ENCODE results near the gene RADIL.

DNA sequence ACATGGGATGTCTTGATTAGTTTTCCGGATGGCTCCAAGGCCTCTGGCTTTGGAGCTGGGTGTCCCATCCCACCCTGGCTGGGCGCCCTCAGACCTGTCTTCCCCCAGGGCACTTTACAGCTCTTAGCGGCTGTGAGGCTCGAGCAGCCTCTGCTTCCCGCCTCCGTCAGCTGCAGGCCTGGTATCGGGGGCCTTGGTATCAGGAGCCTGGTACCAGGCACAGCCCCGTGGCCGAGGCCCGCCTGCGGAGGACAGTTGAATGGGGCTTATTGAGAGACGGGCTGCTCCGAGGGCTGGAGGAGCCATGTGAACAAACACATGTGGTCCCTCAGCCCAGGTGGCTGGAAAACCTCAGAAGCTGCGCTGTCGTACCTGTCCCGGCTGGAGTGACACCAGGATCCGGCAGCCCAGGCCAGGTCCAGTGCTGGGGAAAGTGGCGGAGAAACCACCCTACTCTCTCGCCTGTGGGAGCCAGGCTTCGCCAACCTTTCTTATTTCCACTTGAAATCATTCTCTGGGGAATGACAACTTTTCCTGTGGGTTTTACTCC, 132.0 kb downstream of the RADIL start:
- no peak for TF ChIP-seq CTBP1 (IDR thresholded peaks at IDR 0.05; ENCODE audit: borderline replicate concordance)
- no peak for TF ChIP-seq TARDBP (IDR thresholded peaks at IDR 0.05)
- TF ChIP-seq ELF4 (IDR thresholded peaks at IDR 0.05): no peak
- TF ChIP-seq HDGF (IDR thresholded peaks at IDR 0.05; ENCODE audit: borderline replicate concordance): no peak
- TF ChIP-seq LEF1 (IDR thresholded peaks at IDR 0.05; ENCODE audit: borderline replicate concordance): no peak
- no peak for TF ChIP-seq PKNOX1 (IDR thresholded peaks at IDR 0.05)
- no peak for TF ChIP-seq FOXA1 (IDR thresholded peaks at IDR 0.05)
- TF ChIP-seq SP1 (IDR thresholded peaks at IDR 0.05): no peak
- no peak for TF ChIP-seq BHLHE40 (IDR thresholded peaks at IDR 0.05; ENCODE audit: borderline replicate concordance)

All from HEK293T (cell line).